Aorta (tissue), 5 donors: ENCODE measurements around the gene ASPN. TPM values are rescaled to one million over a fixed set of nuclear protein-coding genes. Genes with fewer than 3 reads are reported as not detected.

Experiments
- ATAC-seq: fragments of 200-7000 bp; cut with Tn5 transposase; one replicate; pipeline ENCODE4 v1.9.1; 2022; ENCODE audit warnings: moderate library complexity; ENCODE audit not compliant: low FRiP score
- DNase-seq, 2 donors: peaks; one replicate each; pipeline ENCODE4 v3.0.0-alpha.2; 2020
- H3K27ac ChIP-seq, 2 donors: one replicate each; pipeline ENCODE4 v1.5.1; 2013; ENCODE audit warnings: low read length in 2 of 2, mild to moderate bottlenecking in 2 of 2, moderate library complexity in 2 of 2, control low read depth in 1 of 2, inconsistent platforms in 1 of 2, low read depth in 1 of 2
- H3K27me3 ChIP-seq, 2 donors: one replicate each; pipeline ENCODE4 v1.6.1; 2013; ENCODE audit warnings: control low read depth in 1 of 2, low read length in 1 of 2, mild to moderate bottlenecking in 1 of 2, moderate library complexity in 1 of 2; ENCODE audit not compliant: insufficient read depth in 2 of 2, control insufficient read depth in 1 of 2
- H3K36me3 ChIP-seq, 2 donors: one replicate each; pipeline ENCODE4 v1.6.1; 2013; ENCODE audit warnings: control low read depth in 1 of 2, low read length in 1 of 2, mild to moderate bottlenecking in 1 of 2; ENCODE audit not compliant: insufficient read depth in 2 of 2, control insufficient read depth in 1 of 2
- H3K4me1 ChIP-seq, 2 donors: one replicate each; pipeline ENCODE4 v1.6.1; 2013; ENCODE audit warnings: low read length in 2 of 2, control low read depth in 1 of 2, mild to moderate bottlenecking in 1 of 2, moderate library complexity in 1 of 2; ENCODE audit not compliant: insufficient read depth in 2 of 2, control insufficient read depth in 1 of 2
- H3K4me3 ChIP-seq, 2 donors: one replicate each; pipeline ENCODE4 v1.5.1; 2013; ENCODE audit warnings: low read length in 2 of 2, control low read depth in 1 of 2, mild to moderate bottlenecking in 1 of 2
- H3K9me3 ChIP-seq: one replicate; pipeline ENCODE4 v1.6.1; 2013; ENCODE audit warnings: mild to moderate bottlenecking, low read length; ENCODE audit not compliant: control insufficient read depth
- WGBS, 2 donors: extraction: QIAGEN DNeasy Blood & Tissue Kit; methylation state at CpG; one replicate each; pipeline ENCODE4 v1.1.7; 2013; 5-methylcytosine and 5-hydroxymethylcytosine counted together
- intact Hi-C, 2 donors: fragments of 100-400 bp; cut with DNase I; formaldehyde crosslinking; loops; one replicate each; pipeline versions ENCODE4 v1.14.2 to v1.15.0; 2022
- polyA plus RNA-seq, 2 donors: library from polyadenylated mRNA; stranded (reverse); fragments of 200-250 nt; gene quantifications; one replicate each; pipeline ENCODE4 v1.2.3, GENCODE V29; 2013
- total RNA-seq, 2 donors: library from RNA; stranded (reverse); fragmentation: NEBNext Ultra II Directional; extraction: Animal tissue kit (Norgen Biotek cat#: 25700); gene quantifications; one replicate each; pipeline ENCODE4 v1.2.1, GENCODE V29; 2021
- donor health status: healthy with polysubstance abuse.
- donor health status: Bipolar disorder and iron deficiency.
- donor health status: DM: no; HTN: no; CAD: no.
- donor health status: DM: no; HTN: no; CAD: no.
- donor health status: DM: yes; HTN: yes; CAD: no.

Gene ASPN
- total and polyA plus RNA-seq, 4 donors: 79.8 to 227 (median 97.5) TPM

- DNase-seq (no peak), ATAC-seq (no peak)
- Histone ChIP-seq H3K36me3 (no peaks in the 10 kb centered on the region), H3K27me3 (no peaks in the 10 kb centered on the region), H3K4me3 (no peak overlapping the region), H3K9me3 (no peaks in the 10 kb centered on the region), H3K27ac (peak overlapping the region; percentile 52 to 90), H3K4me1 (peaks cover 4 to 6% of the 10 kb centered on the region in 2 donors)
- WGBS, 2 donors: 97 to 99% methylated on average over 5 of the region's 5 CpGs
- intact Hi-C loops: loop anchor here in 1 of 2 donors (10.0 kb wide), 1 partner anchor 134 kb away; no protein-coding TSS in a partner anchor
Observed at GRCh38 chr9:92500725-92501124, 18.4 kb upstream of the ASPN start.

- Histone ChIP-seq H3K36me3 (no peaks in the 10 kb centered on the region), H3K27ac (no peak overlapping the region), H3K4me3 (no peak overlapping the region), H3K9me3 (no peaks in the 10 kb centered on the region), H3K4me1 (peaks cover under 1 to 2% of the 10 kb centered on the region in 2 donors), H3K27me3 (no peaks in the 10 kb centered on the region)
- no peak for DNase-seq
- 17 to 51% methylated on average over 2 of the region's 2 CpGs for WGBS, 2 donors
- no peak for ATAC-seq
- intact Hi-C loops: loop anchor here (5.0 to 10.0 kb wide), 2 partner anchors 33 to 135 kb away; no protein-coding TSS in a partner anchor
Observed at GRCh38 chr9:92499701-92500100, 17.4 kb upstream of the ASPN start.

DNA sequence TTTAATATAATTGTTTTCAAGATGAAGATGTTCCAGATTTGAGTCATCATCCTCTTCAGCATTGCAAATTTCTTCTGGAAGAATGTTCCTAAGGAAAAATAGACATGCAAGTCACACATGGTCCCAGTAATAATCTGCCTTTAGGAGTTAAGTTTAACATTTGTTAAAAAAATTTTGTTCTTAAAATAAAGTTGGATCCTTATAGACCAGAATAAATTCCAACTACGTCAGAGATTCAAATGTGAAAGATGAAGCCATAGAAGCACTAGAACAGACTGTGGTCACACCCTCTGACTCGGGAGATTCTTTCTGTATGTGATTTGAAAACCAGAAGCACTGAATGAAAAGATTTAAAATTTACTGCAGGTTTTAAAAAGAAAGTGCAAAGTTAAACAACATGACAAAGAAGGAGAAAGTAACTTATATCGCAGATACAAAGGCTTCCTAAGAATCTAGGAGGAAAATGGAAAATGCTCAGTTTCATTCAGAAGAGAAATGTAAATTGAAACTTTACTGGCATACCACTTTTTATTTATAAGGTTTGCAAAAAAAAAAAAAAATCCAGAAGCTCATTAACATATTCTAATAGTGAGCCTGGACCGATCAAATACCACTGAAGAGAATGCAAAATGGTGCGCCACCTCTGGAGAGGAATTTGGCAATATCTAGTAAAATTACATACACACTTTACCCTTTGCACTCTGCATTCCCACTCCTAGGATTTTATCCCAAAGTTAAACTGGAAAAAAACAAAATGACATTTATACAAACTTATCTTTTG lies 14.3 kb upstream of the ASPN start:
- ATAC-seq (no peak), DNase-seq (no peak)
- no peaks in the 10 kb centered on the region for H3K9me3 ChIP-seq

GRCh38 chr9:92494856-92495255 lies 12.6 kb upstream of the ASPN start:
- no peaks in the 10 kb centered on the region for H3K36me3 ChIP-seq
- peaks cover 3 to 6% of the 10 kb centered on the region in 2 donors for H3K4me1 ChIP-seq

More for the DNA sequence above, 14.3 kb upstream of the ASPN start:
- peaks cover 0 to 1% of the 10 kb centered on the region in 2 donors for H3K4me1 ChIP-seq
- WGBS, 2 donors: 54 to 59% methylated on average over 5 of the region's 5 CpGs
- H3K27me3 ChIP-seq: no peaks in the 10 kb centered on the region
- intact Hi-C loops: loop anchor here in 1 of 2 donors (5.0 kb wide), 1 partner anchor 36 kb away; no protein-coding TSS in a partner anchor
- no peaks in the 10 kb centered on the region for H3K36me3 ChIP-seq
- no peak overlapping the region for H3K27ac ChIP-seq
- no peak overlapping the region for H3K4me3 ChIP-seq

GRCh38 chr9:92493749-92494387 lies 11.6 kb upstream of the ASPN start:
- DNase-seq (no peak), ATAC-seq (no peak)
- 82 to 90% methylated on average over 9 of the region's 9 CpGs for WGBS, 2 donors
- intact Hi-C loops: no loop called here
- Histone ChIP-seq H3K27me3 (no peaks in the 10 kb centered on the region), H3K9me3 (no peaks in the 10 kb centered on the region), H3K4me3 (no peak overlapping the region), H3K4me1 (peaks cover 6 to 10% of the 10 kb centered on the region in 2 donors), H3K27ac (no peak overlapping the region), H3K36me3 (no peaks in the 10 kb centered on the region)

More at GRCh38 chr9:92494856-92495255, 12.6 kb upstream of the ASPN start:
- no peaks in the 10 kb centered on the region for H3K9me3 ChIP-seq
- DNase-seq: no peak
- 22 to 48% methylated on average over 2 of the region's 2 CpGs for WGBS, 2 donors
- H3K27ac ChIP-seq: no peak overlapping the region
- H3K4me3 ChIP-seq: no peak overlapping the region
- intact Hi-C loops: loop anchor here in 1 of 2 donors (5.0 kb wide), 1 partner anchor 37 kb away; no protein-coding TSS in a partner anchor
- ATAC-seq: no peak
- H3K27me3 ChIP-seq: no peaks in the 10 kb centered on the region

- H3K27ac ChIP-seq: no peak overlapping the region
- peaks cover 6 to 10% of the 10 kb centered on the region in 2 donors for H3K4me1 ChIP-seq
- DNase-seq: no peak
- H3K9me3 ChIP-seq: no peaks in the 10 kb centered on the region
- ATAC-seq: no peak
- WGBS, 2 donors: 38 to 46% methylated on average over 3 of the region's 3 CpGs
- H3K36me3 ChIP-seq: no peaks in the 10 kb centered on the region
- H3K27me3 ChIP-seq: no peaks in the 10 kb centered on the region
- H3K4me3 ChIP-seq: no peak overlapping the region
- intact Hi-C loops: no loop called here
Observed at GRCh38 chr9:92492781-92493401, 10.6 kb upstream of the ASPN start.

DNA sequence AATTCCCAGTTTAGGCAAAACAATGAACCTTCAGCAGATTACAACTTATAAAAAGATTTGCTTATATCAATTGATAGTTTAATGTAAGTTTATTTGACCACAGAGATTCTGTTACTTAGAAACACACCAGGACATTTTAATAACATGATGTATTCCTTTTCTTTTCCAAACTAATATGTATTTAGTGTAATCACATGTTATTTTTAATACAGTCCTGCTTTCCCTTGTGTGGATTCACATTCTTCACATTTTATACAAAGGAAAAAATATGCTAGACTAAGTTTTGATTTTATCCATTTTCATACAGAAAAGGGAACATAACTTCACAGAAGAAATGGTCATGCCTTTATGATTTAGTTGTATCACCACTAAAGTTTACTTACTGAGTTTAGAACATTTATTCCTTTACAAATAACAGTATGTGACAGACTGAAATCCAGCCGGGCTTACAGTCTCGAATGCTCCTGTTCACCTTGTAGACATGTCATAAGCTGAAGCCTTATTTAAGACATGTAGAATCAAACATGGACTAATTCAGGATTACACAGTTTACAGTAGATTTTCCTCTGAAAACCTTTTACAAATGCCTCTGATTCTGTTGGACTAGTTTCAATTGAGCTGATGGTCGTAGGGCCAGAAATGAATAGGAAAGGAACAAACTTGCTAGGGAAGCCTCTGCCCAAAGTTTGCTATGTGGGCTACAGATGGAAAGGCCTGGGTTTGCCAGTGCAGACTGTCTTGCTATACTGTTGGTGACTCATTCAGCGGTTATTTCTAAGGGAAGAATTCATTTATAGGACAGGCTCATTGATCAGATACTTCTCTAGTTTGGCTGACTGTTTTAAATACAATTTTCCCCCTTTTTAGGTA lies 6.6 kb upstream of the ASPN start:
- Histone ChIP-seq H3K4me3 (no peak overlapping the region), H3K27ac (peak overlapping the region; percentile 31 to 97), H3K36me3 (no peaks in the 10 kb centered on the region), H3K4me1 (peaks cover 6 to 10% of the 10 kb centered on the region in 2 donors), H3K9me3 (no peaks in the 10 kb centered on the region), H3K27me3 (no peaks in the 10 kb centered on the region)
- intact Hi-C loops: loop anchor here in 1 of 2 donors (5.0 kb wide), 1 partner anchor 48 kb away; the partner anchor contains the start of gene ECM2
- ATAC-seq: no peak
- WGBS, 2 donors: 7 to 11% methylated on average over 4 of the region's 4 CpGs
- no peak for DNase-seq

GRCh38 chr9:92486371-92486770 lies 4.1 kb upstream of the ASPN start:
- 83 to 88% methylated on average over 3 of the region's 3 CpGs for WGBS, 2 donors
- H3K27me3 ChIP-seq: no peaks in the 10 kb centered on the region
- no peaks in the 10 kb centered on the region for H3K9me3 ChIP-seq
- peak overlapping the region in 1 of 2 donors; percentile 44 for H3K27ac ChIP-seq
- no peak overlapping the region for H3K4me3 ChIP-seq
- ATAC-seq (no peak), DNase-seq (no peak)
- peaks cover 6 to 7% of the 10 kb centered on the region in 2 donors for H3K4me1 ChIP-seq
- intact Hi-C loops: loop anchor here in 1 of 2 donors (5.0 kb wide), 1 partner anchor 51 kb away; the partner anchor contains the start of gene ECM2
- no peaks in the 10 kb centered on the region for H3K36me3 ChIP-seq
